H9 (cell line): ENCODE results near the gene CEMIP. TPM values are rescaled to one million over a fixed set of nuclear protein-coding genes. Genes with fewer than 3 reads are reported as not detected.

Source experiments
- DNase-seq: peaks from one replicate; pipeline ENCODE4 v3.0.0-alpha.2; 2017
- H2AFZ ChIP-seq: one replicate; pipeline ENCODE4 v1.6.1; 2013; ENCODE audit warnings: mild to moderate bottlenecking, low read length, control low read depth, moderate library complexity
- H2AK5ac ChIP-seq: 2 replicates; pipeline ENCODE4 v1.6.1; 2013; ENCODE audit warnings: low read length, control low read depth, mixed read lengths; ENCODE audit not compliant: insufficient read length
- H2BK120ac ChIP-seq: one replicate; pipeline ENCODE4 v1.6.1; 2013; ENCODE audit warnings: low read depth, mild to moderate bottlenecking, low read length, control low read depth, inconsistent platforms; ENCODE audit not compliant: poor library complexity, severe bottlenecking
- H2BK12ac ChIP-seq: 2 replicates; pipeline ENCODE4 v1.6.1; 2013; ENCODE audit warnings: low read length, control low read depth, mixed read lengths, low read depth; ENCODE audit not compliant: insufficient read length
- H2BK15ac ChIP-seq: 2 replicates; pipeline ENCODE4 v1.6.1; 2013; ENCODE audit warnings: low read depth, low read length, control low read depth
- H2BK20ac ChIP-seq: one replicate; pipeline ENCODE4 v1.6.1; 2013; ENCODE audit warnings: low read depth, mild to moderate bottlenecking, low read length, control low read depth, inconsistent platforms; ENCODE audit not compliant: poor library complexity, severe bottlenecking
- H2BK5ac ChIP-seq: 2 replicates; pipeline ENCODE4 v1.6.1; 2013; ENCODE audit warnings: low read length, control low read depth, mixed read lengths; ENCODE audit not compliant: insufficient read length
- H3K14ac ChIP-seq: 2 replicates; pipeline ENCODE4 v1.6.1; 2013; ENCODE audit warnings: low read length, control low read depth; ENCODE audit not compliant: insufficient read depth
- H3K18ac ChIP-seq: 2 replicates; pipeline ENCODE4 v1.6.1; 2013; ENCODE audit warnings: low read depth, mild to moderate bottlenecking, mixed read lengths, low read length, control low read depth; ENCODE audit not compliant: insufficient read length
- H3K23ac ChIP-seq: 2 replicates; pipeline ENCODE4 v1.6.1; 2013; ENCODE audit warnings: low read length, control low read depth, mixed read lengths, low read depth; ENCODE audit not compliant: insufficient read length
- H3K23me2 ChIP-seq: 2 replicates; pipeline ENCODE4 v1.6.1; 2013; ENCODE audit warnings: low read depth, mild to moderate bottlenecking, mixed read lengths, low read length, control low read depth; ENCODE audit not compliant: insufficient read length, poor library complexity, severe bottlenecking
- H3K27ac ChIP-seq: 2 replicates; pipeline ENCODE4 v1.5.1; 2013; ENCODE audit warnings: low read length, control low read depth, mixed read lengths, low read depth; ENCODE audit not compliant: insufficient read length
- H3K27me3 ChIP-seq: 2 replicates; pipeline ENCODE4 v1.6.1; 2013; ENCODE audit warnings: low read length, control low read depth, inconsistent platforms; ENCODE audit not compliant: insufficient read depth
- H3K4ac ChIP-seq: 2 replicates; pipeline ENCODE4 v1.6.1; 2013; ENCODE audit warnings: low read depth, mild to moderate bottlenecking, control low read depth, inconsistent platforms, low read length, moderate library complexity
- H3K4me1 ChIP-seq: 2 replicates; pipeline ENCODE4 v1.6.1; 2013; ENCODE audit warnings: low read length, control low read depth, inconsistent platforms; ENCODE audit not compliant: insufficient read depth
- H3K4me2 ChIP-seq: 2 replicates; pipeline ENCODE4 v1.6.1; 2013; ENCODE audit warnings: low read length, control low read depth, mixed read lengths; ENCODE audit not compliant: insufficient read length, insufficient read depth
- H3K56ac ChIP-seq: 2 replicates; pipeline ENCODE4 v1.6.1; 2013; ENCODE audit warnings: low read depth, mild to moderate bottlenecking, mixed read lengths, low read length, control low read depth; ENCODE audit not compliant: insufficient read length
- H3K79me1 ChIP-seq: 2 replicates; pipeline ENCODE4 v1.6.1; 2013; ENCODE audit warnings: low read depth, mild to moderate bottlenecking, moderate library complexity, low read length, control low read depth, inconsistent platforms; ENCODE audit not compliant: insufficient read depth, poor library complexity, severe bottlenecking
- H3K79me2 ChIP-seq: 2 replicates; pipeline ENCODE4 v1.6.1; 2013; ENCODE audit warnings: low read length, control low read depth, inconsistent platforms; ENCODE audit not compliant: insufficient read depth
- H3K9ac ChIP-seq: 2 replicates; pipeline ENCODE4 v1.6.1; 2013; ENCODE audit warnings: low read length, control low read depth, mixed read lengths; ENCODE audit not compliant: insufficient read length; ENCODE audit errors: extremely low read depth
- H3K9me3 ChIP-seq: one replicate; pipeline ENCODE4 v1.6.1; 2013; ENCODE audit warnings: low read depth, low read length, inconsistent platforms; ENCODE audit not compliant: control insufficient read depth
- H3T11ph ChIP-seq: one replicate; pipeline ENCODE4 v1.6.1; 2013; ENCODE audit warnings: mild to moderate bottlenecking, low read length, control low read depth, inconsistent platforms
- H4K20me1 ChIP-seq: one replicate; pipeline ENCODE4 v1.6.1; 2013; ENCODE audit not compliant: control insufficient read depth, insufficient read length, insufficient read depth
- H4K5ac ChIP-seq: 2 replicates; pipeline ENCODE4 v1.6.1; 2013; ENCODE audit warnings: low read depth, mild to moderate bottlenecking, mixed read lengths, low read length, control low read depth; ENCODE audit not compliant: insufficient read length
- H4K8ac ChIP-seq: replicated peaks from 2 replicates; pipeline ENCODE4 v1.6.1; 2013; ENCODE audit warnings: low read length, control low read depth, mixed read lengths, low read depth; ENCODE audit not compliant: insufficient read length
- H4K91ac ChIP-seq: 2 replicates; pipeline ENCODE4 v1.6.1; 2013; ENCODE audit warnings: low read depth, mild to moderate bottlenecking, moderate library complexity, mixed read lengths, low read length, control low read depth; ENCODE audit not compliant: insufficient read length
- H3K27ac Mint-ChIP-seq, 3 experiments: 2 replicates in 2 of 3; 3 replicates in 1 of 3; pipeline ENCODE4 v1.8.0; 2020 to 2021; ENCODE audit warnings: mixed read lengths in 3 of 3, mild to moderate bottlenecking in 1 of 3, moderate library complexity in 1 of 3
- H3K27me3 Mint-ChIP-seq: 2 replicates; pipeline ENCODE4 v1.8.0; 2021; ENCODE audit warnings: low read depth, mild to moderate bottlenecking, moderate library complexity, mixed read lengths
- H3K36me3 Mint-ChIP-seq, 3 experiments: 2 replicates in 2 of 3; 3 replicates in 1 of 3; pipeline ENCODE4 v1.8.0; 2020 to 2021; ENCODE audit warnings: low read depth in 3 of 3, mixed read lengths in 3 of 3; ENCODE audit not compliant: insufficient read depth in 1 of 3
- H3K4me1 Mint-ChIP-seq, 2 experiments: 2 replicates each; pipeline ENCODE4 v1.8.0; 2020; ENCODE audit warnings: mixed read lengths in 2 of 2
- H3K4me3 Mint-ChIP-seq, 2 experiments: 2 replicates in 1 of 2; 3 replicates in 1 of 2; pipeline ENCODE4 v1.8.0; 2020 to 2021; ENCODE audit warnings: mild to moderate bottlenecking in 2 of 2, mixed read lengths in 2 of 2, moderate library complexity in 1 of 2
- H3K9me3 Mint-ChIP-seq, 2 experiments: 2 replicates in 1 of 2; 3 replicates in 1 of 2; pipeline ENCODE4 v1.8.0; 2020; ENCODE audit warnings: mild to moderate bottlenecking in 2 of 2, mixed read lengths in 2 of 2, moderate library complexity in 1 of 2
- CTCF ChIP-seq: fragments of 200-600 bp; sonication (generic); conservative IDR thresholded peaks from 3 replicates; pipeline ENCODE4 v1.8.0; 2021; ENCODE audit warnings: antibody characterized with exemption, mild to moderate bottlenecking
- WGBS: extraction: QIAGEN DNeasy Blood & Tissue Kit; methylation state at CpG from one replicate; pipeline ENCODE4 v1.1.7; 2013; ENCODE audit warnings: missing lambda C conversion rate, low lambda C conversion rate, mixed read lengths; ENCODE audit not compliant: insufficient read length; ENCODE audit errors: extremely low coverage; 5-methylcytosine and 5-hydroxymethylcytosine counted together
- total RNA-seq: library from RNA; stranded (reverse); gene quantifications from 2 replicates; pipeline ENCODE4 v1.2.1, GENCODE V29; 2021

Gene CEMIP
- total RNA-seq, 1 experiment from 2014 or later, result 0.09 TPM

- H3K4me1 ChIP-seq, result no peaks in the 10 kb centered on the region
- no peak overlapping the region for H2BK20ac ChIP-seq
- Mint-ChIP-seq H3K36me3 (no peaks in the 10 kb centered on the region), H3K4me3 (no peak overlapping the region), H3K4me1 (no peaks in the 10 kb centered on the region), H3K27ac (0 out of 7 replicates have a peak overlapping the region, but pooled peaks of 1 of the 3 experiments have one; percentile 18), H3K9me3 (no peaks in the 10 kb centered on the region), H3K27me3 (peaks cover 3% of the 10 kb centered on the region)
- no peak overlapping the region for H3K18ac ChIP-seq
- no peak overlapping the region for H3K9ac ChIP-seq
- no peak overlapping the region for H3K56ac ChIP-seq
- no peak overlapping the region for H3K4ac ChIP-seq
- no peak overlapping the region for H4K91ac ChIP-seq
- H3K79me2 ChIP-seq, result no peaks in the 10 kb centered on the region
- H2BK5ac ChIP-seq, result no peak overlapping the region
- H2BK15ac ChIP-seq, result no peak overlapping the region
- no peaks in the 10 kb centered on the region for H4K20me1 ChIP-seq
- no peaks in the 10 kb centered on the region for H3K23me2 ChIP-seq
- no peak for TF ChIP-seq CTCF
- no peak overlapping the region for H2AK5ac ChIP-seq
- H3K14ac ChIP-seq, result no peak overlapping the region
- H3K79me1 ChIP-seq, result no peaks in the 10 kb centered on the region
- WGBS, result no CpG with 5 or more reads among the region's 20 CpGs
- H3T11ph ChIP-seq, result no peak overlapping the region
- no peak overlapping the region for H2BK120ac ChIP-seq
- no peak overlapping the region for H2AFZ ChIP-seq
- no peaks in the 10 kb centered on the region for H3K9me3 ChIP-seq
- no peak overlapping the region for H3K23ac ChIP-seq
- no peak overlapping the region for H3K4me2 ChIP-seq
- no peak for DNase-seq
- H2BK12ac ChIP-seq, result no peak overlapping the region
- H3K27me3 ChIP-seq, result no peaks in the 10 kb centered on the region
- H4K5ac ChIP-seq, result no peak overlapping the region
- H3K27ac ChIP-seq, result no peak overlapping the region
- H4K8ac ChIP-seq, result no peak overlapping the region
Observed at GRCh38 chr15:80921736-80922410, 142.7 kb downstream of the CEMIP start.
